HG03280 (cell line): ENCODE results near the gene PDE4B.

Experiments
- ATAC-seq: cut with Tn5 transposase; IDR thresholded peaks from one replicate; pipeline ENCODE4 v1.9.1; 2021; ENCODE audit warnings: mild to moderate bottlenecking, moderate library complexity; ENCODE audit not compliant: unreplicated experiment

The PDE4B gene

DNA sequence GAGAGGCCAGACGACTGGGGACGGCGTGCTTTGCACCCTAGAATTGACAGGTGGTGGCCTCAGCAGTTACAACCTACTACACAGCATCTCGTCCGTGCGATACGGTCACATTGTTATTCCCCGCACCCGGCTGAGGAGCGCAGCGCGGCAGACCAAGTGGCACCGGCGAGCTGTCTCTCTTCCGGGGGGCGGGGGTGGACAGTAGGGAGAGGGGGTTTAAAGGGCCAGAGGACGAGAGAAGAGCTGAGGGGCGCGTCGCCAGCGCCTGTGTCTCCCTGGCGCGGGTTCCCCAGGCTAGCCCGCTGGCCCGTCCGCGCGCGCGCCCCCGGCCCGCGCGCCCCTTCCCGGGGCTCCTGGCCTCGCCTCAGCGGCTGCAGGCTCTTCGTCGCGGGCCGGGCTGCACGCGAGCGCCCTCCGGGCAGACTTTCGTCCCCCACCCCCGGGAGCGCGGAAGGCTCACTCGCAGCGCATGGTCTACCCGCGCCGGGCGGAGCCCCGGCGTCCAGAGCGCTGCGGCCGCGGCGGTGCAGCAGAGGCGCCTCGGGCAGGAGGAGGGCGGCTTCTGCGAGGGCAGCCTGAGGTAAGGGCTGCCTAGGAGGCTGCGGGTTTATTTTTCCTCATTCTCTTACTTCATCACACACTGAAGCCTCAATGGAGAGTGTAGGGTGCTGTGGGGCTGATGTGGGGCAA is at the start of gene PDE4B:
Gene PDE4B, plus strand, starts transcription at position 227 of the 690 bp plus-strand sequence.
- ATAC-seq: no peak

DNA sequence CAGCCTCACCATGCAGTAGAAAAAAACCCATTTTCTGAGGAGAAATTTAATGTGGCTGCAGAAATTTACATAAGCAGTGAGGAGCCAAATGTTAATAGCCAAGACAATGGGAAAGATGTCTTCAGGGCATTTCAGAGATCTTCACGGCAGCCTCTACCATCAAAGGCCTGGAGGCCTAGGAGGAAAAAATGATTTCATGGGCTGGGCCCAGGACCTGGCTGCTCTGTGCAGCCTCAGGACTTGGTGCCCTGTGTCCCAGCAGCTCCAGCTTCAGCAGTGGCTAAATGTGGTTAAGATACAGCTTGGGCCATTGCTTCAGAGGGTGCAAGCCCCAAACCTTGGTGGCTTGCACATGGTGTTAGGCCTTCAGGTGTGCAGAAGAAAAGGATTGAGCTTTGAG is 48.0 kb upstream of the PDE4B start:
- no peak for ATAC-seq

DNA sequence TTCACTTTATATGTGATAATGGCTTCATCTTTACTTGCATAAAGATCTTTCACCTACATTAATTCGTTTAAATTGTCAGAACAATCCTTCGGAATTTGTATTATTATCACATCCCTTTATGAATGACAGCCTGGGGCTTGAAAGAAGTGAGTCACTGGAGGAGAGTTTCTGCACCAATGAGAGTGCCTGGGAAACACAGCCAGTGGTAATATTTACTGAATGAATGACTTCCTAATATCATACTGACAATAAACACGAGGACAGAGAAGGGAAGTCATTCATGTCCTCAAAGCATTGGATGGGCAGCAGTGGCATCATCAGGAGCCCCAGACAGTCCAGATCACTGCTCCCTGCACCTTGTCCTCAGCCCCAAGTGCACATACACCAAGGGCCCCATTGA is 40.7 kb upstream of the PDE4B start:
- ATAC-seq: no peak

DNA sequence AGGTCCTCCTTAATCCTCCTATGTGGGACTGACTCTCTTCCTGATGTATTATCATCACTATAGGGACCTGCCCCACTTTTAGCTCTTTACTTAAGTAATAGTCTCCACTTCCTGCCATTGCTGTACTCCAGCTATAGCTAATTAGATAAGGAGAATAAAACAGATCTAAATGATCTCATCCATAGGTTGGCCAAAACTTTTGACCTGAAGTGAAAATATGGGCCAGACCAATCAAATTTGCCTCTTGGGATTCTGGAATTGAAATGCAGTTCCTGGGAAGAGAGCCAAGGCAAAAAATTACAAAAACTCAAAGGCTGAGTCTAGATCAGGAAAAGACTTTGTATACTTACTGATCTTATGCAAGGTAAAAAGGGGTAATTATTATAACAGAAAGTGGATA is 36.1 kb upstream of the PDE4B start:
- no peak for ATAC-seq

DNA sequence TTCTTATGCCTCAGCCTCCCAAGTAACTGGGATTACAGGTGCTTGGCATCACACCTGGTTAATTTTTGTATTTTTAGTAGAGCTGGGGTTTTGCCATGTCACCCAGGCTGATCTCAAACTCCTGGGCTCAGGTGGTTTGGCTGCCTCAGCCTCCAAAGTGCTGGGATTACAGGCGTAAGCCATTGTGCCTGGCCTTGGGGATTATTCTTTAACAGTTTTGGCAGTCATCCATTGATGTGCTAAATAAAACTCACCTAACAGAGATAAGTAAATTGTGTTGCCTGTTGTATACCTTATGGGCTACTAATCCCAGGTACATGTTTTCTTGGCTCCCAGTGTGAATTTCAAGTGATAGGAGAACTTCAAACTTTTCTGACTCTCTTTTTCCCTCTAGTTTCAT is 35.2 kb upstream of the PDE4B start:
- no peak for ATAC-seq

DNA sequence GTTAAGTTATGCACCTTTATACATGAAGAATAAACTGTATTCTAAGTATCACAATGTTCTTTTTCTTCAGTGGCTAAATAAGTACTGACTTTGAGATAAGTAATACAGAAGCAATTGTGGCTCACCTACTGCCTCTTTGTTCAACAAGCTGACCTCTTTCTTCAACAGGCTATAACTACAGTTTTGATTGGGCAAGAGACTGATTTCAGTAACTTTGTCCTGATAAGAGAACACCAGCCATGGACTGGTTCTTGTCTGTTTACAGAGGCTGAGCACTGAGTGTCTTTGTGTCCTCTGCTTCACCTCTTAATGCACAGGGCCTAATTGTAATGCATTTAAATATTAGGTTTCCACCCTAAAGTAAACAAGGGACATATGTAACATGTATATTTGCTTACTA is 34.6 kb upstream of the PDE4B start:
- ATAC-seq: no peak

DNA sequence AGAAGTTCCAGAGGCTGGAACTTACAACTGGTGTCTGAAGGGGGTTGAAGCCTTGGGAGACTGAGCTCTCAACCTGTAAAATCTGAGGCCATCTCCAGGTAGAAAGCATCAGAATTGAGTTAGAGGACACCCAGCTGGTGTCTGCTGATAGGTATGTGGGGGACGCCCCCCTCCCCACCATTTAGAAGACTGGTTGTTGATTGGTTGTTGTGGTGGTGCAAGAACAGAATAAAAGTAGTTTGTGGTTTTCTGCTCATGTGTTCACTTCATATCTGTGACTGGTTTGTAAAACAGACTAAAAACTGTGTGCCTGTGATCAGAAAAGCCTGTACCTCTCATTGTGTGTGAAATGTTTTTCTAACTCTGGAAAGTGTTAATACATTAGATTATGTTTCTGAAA is 33.2 kb upstream of the PDE4B start:
- no peak for ATAC-seq

DNA sequence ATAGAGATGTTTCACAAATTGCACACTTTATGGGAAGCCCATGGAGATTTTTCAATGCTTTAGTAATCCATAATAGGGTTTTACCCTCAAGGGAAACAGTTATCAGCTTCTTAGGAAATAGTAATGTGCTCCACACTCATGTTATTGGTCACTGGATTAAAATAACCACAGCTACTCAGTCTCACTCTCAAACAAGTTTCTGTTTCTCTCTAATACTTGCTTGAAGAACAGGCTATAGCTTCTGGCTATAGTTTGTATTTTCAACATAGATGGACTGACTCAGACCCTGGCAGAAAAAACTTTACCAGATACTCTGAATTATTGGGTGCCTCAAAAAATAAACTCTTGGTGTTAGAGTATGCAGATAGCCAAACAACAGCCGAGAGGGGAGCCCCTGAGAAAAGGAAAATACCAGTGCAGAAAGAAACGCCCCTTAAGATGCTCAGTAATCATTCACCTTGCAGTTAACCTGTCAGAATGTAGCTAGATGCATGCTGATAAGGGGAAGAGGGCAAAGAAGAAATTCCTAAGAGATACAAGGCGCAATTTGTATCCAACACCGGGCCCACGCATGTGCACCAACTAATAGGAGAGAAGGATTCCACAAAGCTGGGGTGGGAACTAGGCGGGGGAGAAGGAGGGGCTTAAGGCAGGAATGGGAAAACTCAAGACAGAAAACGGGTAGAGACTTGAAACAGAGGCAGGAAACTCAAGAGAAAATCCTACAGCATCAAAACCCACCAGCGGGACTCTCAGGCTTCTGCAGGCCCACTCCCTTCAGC is 30.4 kb upstream of the PDE4B start:
- peak; percentile 90 for ATAC-seq

DNA sequence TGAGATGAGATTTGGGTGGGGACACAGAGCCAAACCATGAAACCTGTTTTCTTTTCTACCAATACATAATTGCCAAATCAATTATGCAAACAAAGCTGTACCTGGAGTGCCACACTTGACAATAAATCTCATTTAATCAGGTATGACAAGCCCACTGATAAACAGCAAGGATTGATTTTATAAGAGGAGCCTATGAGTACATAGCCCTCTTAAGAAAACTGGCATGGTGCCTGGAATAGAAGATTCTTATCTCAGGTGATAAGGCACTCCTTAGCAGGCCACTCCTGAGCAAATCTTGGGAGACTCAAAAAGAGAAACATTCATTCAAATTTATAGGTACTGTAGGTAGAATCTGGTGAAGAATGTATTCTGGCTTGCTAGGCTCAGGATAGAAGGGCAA is 28.6 kb upstream of the PDE4B start:
- no peak for ATAC-seq

DNA sequence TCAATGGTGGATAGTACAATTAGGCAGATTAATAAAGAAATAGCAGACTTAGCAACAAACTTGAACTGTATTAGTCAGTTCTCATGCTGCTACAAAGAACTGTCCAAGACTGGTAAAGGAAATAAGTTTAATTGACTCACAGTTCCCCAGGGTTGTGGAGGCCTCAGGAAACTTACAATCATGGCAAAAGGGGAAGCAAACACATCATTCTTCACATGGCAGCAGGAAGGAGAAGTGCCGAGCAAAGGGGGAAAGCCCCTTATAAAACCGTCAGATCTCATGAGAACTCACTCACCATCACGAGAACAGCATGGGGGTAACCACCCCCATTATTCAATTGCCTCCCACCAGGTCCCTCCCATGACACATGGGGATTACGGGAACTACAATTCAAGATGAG is 27.1 kb upstream of the PDE4B start:
- ATAC-seq: no peak

DNA sequence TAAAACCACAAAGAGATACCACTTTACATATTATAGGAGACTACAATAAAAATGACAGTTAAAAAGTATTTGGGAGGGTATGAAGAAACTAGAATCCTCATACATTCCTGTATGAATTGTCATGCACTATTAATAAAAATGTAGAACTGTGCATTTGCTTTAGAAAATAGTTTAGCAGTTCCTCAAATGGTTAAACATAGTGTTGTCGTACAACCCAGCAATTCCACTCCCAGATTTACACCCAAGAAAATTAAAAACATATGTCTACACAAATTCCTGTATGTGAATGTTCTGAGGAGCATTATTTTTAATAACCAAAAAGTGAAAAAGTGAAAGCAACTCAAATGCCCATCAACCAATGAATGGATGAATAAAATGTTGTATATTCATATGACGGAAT is 23.1 kb upstream of the PDE4B start:
- ATAC-seq: no peak

DNA sequence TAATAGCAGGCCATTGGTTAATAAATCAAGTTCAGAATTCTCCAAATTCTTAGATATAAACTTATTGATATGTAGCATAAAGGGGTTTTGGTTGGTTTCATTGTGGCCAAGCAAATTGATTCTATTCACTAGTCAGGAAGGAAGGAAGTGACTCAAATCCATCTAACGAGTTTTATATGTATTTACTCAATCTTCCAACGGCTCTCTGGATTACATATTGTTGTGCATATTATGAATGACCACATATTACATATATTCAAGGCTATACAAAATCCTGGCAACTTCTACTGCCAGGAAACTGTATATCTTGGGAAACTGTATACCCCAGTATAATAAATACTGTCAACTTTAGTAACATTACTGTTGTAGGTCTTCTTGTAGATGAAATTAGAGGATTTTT is 20.1 kb upstream of the PDE4B start:
- ATAC-seq: no peak

DNA sequence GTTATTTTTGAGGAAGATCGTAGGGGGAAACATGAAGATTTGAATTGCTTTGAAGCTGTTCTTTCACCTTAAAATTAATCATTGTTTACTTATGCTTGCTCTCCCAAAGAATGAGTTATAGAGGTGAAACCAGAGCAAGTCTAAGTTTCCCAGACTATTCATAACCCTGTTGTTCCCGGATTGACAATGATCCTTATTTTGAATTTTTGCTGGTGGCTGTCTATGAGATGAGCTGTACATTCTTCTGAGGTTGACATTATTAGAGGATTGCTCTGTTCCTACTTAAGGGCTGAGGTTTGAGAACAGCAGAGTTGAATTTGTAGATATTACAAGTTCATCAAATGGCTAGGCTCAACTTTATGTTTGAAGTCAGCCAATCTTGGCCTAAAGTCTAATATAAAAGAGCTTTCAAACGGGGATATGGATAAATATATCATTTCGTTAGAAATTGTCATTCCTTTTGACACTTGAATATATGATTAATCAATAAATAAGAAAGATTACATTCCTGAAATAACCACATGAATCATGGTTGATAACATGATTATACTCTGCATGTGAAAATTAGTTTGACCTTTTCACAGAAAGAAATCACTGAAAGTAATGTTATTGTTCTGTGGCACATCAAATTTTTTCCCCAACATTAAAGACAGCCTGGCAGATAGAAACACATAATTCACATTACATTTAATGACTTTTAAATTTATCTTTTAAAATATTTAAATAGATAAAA is 19.1 kb upstream of the PDE4B start:
- no peak for ATAC-seq

DNA sequence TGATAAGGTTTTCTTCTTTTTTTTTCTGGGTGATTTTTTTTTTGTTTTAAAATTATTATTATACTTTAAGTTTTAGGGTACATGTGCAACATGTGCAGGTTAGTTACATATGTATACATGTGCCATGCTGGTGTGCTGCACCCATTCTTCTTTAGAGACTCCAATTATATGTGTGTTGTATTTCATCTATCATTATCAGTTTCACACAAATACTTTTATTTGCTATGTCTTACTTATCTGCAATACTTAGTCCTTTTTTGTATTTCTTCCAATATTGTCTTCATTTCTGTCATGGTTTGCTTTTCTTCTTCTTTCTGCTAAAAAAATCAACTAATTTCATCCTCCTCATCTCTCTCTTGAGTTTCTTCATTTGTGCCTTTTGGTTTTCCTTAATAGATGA is 3.9 kb upstream of the PDE4B start:
- no peak for ATAC-seq

DNA sequence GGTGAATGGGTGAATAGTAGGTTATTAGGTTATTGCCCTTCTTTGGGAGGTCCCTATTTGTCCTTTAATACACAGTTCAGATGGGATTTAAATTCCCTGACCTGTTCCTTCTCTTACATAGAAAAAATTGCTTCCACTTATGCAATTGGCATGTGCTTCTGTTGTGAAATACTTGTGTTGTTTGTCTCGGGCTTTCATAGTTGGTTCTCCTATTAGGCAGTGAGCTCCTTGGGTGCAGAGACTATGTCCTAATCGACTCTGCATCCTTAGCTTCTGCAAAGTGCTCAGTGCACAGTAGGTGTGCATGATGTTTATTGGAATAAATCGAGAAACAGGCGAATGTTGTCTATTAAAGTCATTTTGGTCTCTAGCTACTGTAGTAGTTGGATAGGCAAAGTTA is 1.3 kb upstream of the PDE4B start:
- no peak for ATAC-seq

DNA sequence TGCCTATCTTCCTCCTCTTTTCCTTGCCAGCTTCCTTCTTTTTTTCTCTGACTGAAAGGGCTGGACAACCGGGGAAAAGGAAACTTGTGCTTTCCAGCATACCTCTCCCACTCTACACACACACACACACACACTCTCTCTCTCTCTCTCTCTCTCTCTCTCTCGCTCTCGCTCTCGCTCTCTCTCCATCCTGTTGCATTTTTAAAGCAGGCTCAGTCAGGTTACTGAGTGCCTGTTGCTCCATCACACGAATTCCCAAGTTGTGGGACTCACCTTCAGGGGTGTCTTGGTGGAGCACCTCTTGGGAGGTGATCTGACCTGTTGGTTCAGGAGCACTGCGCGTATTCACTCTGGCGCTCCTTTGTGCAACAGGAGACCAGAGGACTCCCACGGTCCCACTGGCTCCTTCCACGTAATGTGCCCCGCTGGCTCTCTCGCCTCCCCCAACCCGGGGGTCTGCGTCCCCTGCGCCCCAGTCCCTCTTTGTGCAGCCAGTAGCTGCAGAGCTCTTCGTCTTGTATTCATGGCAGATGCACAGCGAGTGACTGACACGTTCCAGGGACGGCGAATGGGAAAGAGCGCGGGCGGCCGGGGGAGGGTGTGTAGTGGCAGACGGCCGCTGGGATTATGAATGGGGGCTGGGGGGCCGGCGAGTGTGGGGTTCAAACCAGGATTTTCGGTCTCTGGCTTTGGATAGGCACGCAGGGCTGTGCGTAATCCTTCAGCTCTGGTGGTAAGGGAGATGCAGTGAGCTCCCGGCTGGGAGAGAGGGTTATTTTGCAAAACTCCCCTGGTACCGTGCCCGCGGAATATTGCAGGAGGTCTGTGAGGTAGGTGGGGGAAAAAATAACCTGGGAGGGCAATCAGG is 660 bp upstream of the PDE4B start:
- no peak for ATAC-seq

DNA sequence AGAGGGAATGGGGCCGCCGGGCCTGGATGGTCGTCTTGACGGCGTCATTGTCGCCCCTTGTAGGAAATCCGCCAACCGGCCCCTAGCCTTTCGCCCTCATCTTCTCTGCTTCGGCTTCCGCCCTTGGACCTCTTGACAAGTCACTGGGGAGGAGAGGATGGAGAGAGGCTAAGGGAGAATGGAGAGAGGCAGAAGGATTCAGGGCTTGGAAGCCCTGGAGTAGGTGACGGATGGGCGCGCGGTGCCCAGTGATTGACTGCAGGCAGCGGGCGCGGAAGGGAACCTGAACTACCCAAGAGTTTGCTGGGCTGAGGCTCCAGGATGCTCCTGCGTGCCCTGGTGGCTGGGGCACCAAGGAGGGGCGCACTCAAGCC is 651 bp downstream of the PDE4B start:
- no peak for ATAC-seq

DNA sequence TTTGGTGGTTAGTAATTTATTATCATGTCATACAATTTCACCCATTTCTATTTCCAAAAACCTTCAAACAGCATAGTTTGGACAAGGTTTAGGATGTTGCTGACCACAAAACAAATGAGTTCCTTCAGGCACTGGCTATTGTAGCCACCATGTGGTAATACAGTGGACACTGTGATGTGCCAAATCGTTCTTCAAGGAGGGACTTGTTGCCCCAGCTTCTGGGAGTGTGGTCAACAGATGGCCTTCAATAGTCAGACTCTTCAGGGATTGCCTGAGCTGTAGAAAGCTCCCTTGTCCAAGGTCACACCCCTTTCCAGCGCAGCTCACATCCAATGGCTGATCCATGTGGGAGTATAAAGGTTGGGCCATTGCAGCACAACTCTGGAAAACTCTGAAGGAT is 2.6 kb downstream of the PDE4B start:
- ATAC-seq: no peak

DNA sequence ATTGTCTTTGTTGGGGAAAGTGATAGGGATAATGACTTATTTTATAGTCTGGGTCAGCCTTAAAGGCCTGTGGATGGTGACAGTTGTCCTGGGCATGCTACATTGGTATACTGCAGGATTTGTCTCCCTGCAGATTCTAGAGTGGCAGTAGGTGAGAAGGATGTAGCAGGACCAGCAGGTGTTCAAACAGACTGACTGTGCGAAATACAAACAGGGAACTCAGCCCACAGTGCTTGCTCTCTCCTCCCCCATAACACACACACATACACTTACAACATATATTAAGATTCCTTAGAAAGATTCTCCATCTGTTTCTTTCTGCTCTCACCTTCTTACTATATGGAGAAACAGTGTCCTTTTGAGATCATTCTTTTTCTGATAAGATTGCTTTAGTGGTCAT is 6.9 kb downstream of the PDE4B start:
- ATAC-seq: no peak

DNA sequence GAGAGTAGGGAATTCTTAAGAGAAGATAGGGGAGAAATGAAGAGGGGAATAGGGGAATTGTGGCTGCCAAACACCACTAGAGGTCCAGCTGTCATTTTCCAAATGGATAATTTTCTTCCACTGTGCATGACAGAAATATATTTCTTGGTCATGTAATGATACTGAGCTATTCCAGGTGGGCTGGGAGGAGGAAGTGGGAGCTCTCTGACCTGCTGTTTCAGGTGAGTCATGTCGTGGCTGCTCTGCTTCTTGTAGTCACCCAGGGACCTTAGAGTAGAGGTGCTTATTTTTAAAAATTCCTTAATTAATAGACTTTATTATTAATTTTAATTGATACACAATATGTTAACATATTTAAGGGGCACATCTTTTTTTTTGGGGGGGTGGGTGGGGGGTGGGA is 11.9 kb downstream of the PDE4B start:
- no peak for ATAC-seq

DNA sequence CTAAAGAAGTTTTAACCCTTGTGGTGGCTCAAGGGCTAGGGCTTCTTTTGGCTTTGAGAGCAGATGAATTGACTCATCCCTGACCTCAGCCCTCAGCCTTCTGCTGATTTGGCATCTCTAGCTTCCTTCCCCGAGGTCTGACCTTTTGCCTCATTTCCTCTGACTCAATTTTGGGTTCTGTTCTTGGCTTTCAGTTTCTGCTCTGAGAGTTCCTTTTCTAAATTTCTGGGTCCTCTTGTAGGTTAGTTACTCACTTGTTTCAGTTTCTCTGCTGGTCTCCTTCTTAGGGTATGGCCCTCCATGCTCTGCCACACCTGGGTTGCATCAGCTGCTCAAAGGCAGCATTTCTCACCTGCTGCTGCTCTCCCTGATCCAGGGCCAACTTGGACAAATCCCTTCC is 19.4 kb downstream of the PDE4B start:
- peak; percentile 99 for ATAC-seq
